NCI-H2081 treated with DMSO at 0.1 percent for 48 hours (cell line): ENCODE results near the gene RPL7L1.

Experiments
- DNase-seq: peaks from one replicate; lab custom pipeline; 2025; lab: John Stamatoyannopoulos, UW

The RPL7L1 gene

DNA sequence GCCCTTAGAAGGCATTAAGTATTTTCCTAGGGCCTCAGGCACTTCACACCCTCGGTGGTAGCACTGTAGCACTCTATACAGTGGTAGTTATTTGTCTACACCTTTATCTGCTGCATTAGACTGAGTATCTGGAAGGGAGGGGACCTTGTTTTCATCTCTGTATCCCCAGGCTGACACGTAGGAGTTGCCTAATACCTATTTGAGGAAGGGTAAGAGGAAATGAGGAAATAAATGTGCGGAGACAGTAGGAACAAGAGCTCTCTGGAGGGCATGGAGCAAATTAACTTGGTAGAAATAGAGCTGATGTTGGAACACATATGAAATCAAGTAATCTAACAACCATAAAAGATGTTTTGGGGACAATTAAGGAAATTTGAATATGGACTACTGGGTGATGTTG, 53.8 kb downstream of the RPL7L1 start:
- no peak for DNase-seq

DNA sequence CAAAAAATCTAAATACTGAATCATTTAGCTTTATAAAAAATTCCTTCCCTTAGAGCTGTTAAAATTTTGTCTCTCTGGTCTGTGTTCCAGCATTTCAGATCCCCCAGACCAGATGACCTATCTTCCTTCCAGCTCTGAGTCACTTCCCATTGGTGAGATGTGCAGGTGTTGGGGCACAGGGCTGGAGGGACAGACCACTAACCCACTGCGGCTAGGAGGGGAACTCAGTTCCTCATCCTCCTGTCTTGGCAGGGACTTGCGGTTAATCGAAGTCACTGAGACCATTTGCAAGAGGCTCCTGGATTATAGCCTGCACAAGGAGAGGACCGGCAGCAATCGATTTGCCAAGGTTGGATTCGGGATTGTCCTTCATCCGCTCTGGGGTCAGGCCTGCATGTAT, 55.9 kb downstream of the RPL7L1 start:
- DNase-seq, result no peak

DNA sequence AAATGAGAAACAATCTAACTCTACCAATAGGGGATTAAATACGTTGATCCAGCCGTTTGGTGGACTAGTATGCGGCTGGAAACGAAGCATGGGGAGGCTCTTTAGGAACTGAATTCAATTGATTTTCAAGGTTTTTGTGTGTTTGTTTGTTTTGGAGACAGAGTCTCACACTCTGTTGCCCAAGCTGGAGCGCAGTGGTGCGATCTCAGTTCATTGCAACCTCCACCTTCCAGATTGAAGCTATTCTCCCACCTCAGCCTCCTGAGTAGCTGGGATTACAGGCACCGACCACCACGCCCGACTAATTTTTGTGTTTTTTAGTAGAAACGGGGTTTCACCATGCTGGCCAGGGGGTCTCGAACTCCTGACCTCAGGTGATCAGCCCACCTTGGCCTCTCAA, 57.0 kb downstream of the RPL7L1 start:
- DNase-seq, result no peak

DNA sequence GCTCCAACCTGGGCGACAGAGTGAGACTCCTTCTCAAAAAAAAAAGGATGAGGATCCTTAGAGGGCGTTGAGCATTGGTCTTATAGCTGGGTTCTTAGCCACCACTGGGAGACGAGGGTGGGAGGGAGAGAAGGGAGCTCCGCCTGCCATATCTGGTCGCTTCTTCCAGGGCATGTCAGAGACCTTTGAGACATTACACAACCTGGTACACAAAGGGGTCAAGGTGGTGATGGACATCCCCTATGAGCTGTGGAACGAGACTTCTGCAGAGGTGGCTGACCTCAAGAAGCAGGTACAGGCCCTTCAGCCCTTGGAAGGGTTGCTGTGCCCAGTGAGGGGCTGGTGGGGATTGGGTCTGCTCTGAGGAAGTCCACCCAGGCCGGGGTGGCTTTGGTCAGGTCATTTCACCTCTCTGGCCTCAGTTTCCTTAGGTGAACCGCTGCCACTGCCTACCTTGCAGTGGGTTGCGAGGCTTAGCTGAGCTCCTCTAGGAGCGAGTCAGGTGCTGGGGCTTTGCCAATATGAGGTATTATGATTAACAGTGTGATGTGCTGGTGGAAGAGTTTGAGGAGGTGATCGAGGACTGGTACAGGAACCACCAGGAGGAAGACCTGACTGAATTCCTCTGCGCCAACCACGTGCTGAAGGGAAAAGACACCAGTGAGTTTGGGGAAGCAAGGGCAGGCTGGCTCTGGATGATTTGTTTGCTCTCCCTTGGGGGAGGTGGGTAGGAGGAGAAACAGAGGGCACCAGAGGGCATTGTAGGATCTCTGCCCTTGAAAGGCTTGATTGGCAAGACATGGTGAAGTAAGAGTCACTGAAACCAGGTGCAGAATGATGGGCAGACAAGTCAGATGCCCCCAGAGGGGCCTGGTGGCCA, 58.4 kb downstream of the RPL7L1 start:
- no peak for DNase-seq

DNA sequence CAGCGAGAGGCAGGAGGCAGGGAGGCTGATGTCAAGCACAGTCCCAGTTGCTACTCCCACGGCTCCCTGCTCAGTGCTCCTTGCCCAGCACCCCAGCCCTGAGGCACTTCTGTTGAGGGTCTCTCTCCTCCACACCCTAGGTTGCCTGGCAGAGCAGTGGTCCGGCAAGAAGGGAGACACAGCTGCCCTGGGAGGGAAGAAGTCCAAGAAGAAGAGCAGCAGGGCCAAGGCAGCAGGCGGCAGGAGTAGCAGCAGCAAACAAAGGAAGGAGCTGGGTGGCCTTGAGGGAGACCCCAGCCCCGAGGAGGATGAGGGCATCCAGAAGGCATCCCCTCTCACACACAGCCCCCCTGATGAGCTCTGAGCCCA, 59.0 kb downstream of the RPL7L1 start:
- DNase-seq, result no peak

DNA sequence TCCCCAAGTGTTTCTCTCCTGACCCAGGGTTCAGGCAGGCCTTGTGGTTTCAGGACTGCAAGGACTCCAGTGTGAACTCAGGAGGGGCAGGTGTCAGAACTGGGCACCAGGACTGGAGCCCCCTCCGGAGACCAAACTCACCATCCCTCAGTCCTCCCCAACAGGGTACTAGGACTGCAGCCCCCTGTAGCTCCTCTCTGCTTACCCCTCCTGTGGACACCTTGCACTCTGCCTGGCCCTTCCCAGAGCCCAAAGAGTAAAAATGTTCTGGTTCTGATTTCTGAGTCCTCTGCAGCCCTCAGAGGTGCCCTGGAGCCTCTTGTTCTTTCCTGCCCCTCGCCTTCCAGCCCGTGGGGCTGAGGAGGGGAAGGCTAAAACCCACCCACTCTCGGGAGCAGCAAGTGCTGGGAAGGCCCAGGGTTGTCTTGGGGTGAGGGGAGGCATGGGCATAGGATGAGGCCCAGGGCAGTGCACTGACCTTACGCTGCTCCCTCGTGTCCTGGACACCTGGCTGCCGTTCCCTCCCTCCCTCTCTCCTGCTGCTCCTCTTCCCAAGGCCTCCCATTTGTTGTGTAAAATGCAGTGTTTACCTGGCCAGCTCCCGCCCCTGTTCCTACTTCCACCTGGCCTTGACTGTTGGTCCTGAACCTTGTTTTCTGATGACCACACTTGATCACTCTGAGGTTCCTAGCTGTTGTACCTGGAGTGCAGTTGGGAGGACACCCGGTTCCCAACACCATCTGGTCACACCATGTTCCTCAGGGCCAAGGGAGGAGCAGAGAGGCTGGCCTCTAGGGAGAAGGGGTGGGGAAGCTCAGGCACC, 59.8 kb downstream of the RPL7L1 start:
- no peak for DNase-seq
